Adrenal gland (tissue), 12 donors: Measurements from ENCODE around the gene RAB20. TPM values are rescaled to one million over a fixed set of nuclear protein-coding genes. Genes with fewer than 3 reads are reported as not detected.

Experiments
- DNase-seq, 7 donors: peaks; one replicate each; pipeline ENCODE4 v3.0.0-alpha.2; 2019 to 2020
- H3K27ac ChIP-seq, 5 donors: fragments of 200-600 bp; sonication (generic) in 4 of 5; 1 replicate in 3 of 5; 2 replicates in 2 of 5; pipeline versions ENCODE4 v1.5.1 to v1.8.0; 2016 to 2020; ENCODE audit warnings: mild to moderate bottlenecking in 1 of 5
- H3K27me3 ChIP-seq: fragments of 200-600 bp; 2 replicates; pipeline ENCODE4 v1.8.0; 2021
- H3K36me3 ChIP-seq, 2 donors: fragments of 200-600 bp; replicated peaks in 1 of 2; 1 replicate in 1 of 2; 2 replicates in 1 of 2; pipeline versions ENCODE4 v1.5.1 to v1.8.0; 2018 to 2022
- H3K4me1 ChIP-seq, 2 donors: fragments of 200-600 bp; replicated peaks in 1 of 2; 1 replicate in 1 of 2; 2 replicates in 1 of 2; pipeline versions ENCODE4 v1.5.1 to v1.8.0; 2018 to 2021
- H3K4me3 ChIP-seq, 4 donors: fragments of 200-600 bp; sonication (generic) in 3 of 4; one replicate each; pipeline ENCODE4 v1.5.1; 2016 to 2018
- H3K9me3 ChIP-seq, 3 donors: fragments of 200-600 bp; sonication (generic) in 1 of 3; replicated peaks in 1 of 3; 1 replicate in 2 of 3; 2 replicates in 1 of 3; pipeline versions ENCODE4 v1.5.1 to v1.8.0; 2016 to 2021
- POLR2A ChIP-seq, 2 donors: fragments of 450-650 bp; IDR thresholded peaks; one replicate each; pipeline ENCODE4 v1.6.1; 2017; ENCODE audit warnings: antibody characterized with exemption in 2 of 2, mild to moderate bottlenecking in 2 of 2, moderate library complexity in 1 of 2
- WGBS, 4 donors: extraction: QIAGEN DNeasy Blood & Tissue Kit in 2 of 4; methylation state at CpG; one replicate each; pipeline versions ENCODE4 v1.1.5 to v1.1.7; 2013 to 2017; 5-methylcytosine and 5-hydroxymethylcytosine counted together
- intact Hi-C, 2 donors: fragments of 100-400 bp; cut with DNase I; formaldehyde crosslinking; loops; one replicate each; pipeline versions ENCODE4 v1.14.1 to v1.15.0; 2022 to 2023
- polyA plus RNA-seq, 3 donors: library from polyadenylated mRNA; stranded (reverse); fragments of 200-250 nt in 2 of 3; fragments of 350-450 nt in 1 of 3; fragmentation: Illumina TruSeq in 1 of 3; extraction: RNeasy Lipid Tissue Mini Kit (QIAGEN cat#74804) in 1 of 3; gene quantifications; one replicate each; pipeline ENCODE4 v1.2.3, GENCODE V29; 2013 to 2014
- total RNA-seq, 9 donors: library from RNA; depleted of rRNA in 4 of 9; stranded (reverse); fragments of >200 nt in 4 of 9; fragments of 120-200 nt in 1 of 9; fragmentation: NEBNext Ultra II Directional in 1 of 9; extraction: Animal tissue kit (Norgen Biotek cat#: 25700) in 1 of 9; gene quantifications; one replicate each; pipeline versions ENCODE4 v1.1.0 to v1.2.4, GENCODE V29; 2013 to 2023
- TF ChIP-seq, protein P1 (sequence below), 6 experiments: fragments of 450-650 bp in 4 of 6; fragments of 200-600 bp in 2 of 6; sonication (generic) in 1 of 6; IDR thresholded peaks; 1 replicate in 5 of 6; 2 replicates in 1 of 6; pipeline versions ENCODE4 v1.5.1 to v1.8.0; 2016 to 2021; ENCODE audit warnings: antibody characterized with exemption in 6 of 6, mild to moderate bottlenecking in 2 of 6, moderate library complexity in 1 of 6
- donor health status: healthy with polysubstance abuse.
- donor health status: Bipolar disorder and iron deficiency.
- donor health status: DM: yes; HTN: yes; CAD: no.
- donor health status: DM: no; HTN: no; CAD: no.
- donor health status: DM: no; HTN: no; CAD: no.
- donor health status: DM: yes; HTN: yes; CAD: no.

RAB20 gene
- total and polyA plus RNA-seq, 12 donors = 15.0 to 259 (median 40.5) TPM

DNA sequence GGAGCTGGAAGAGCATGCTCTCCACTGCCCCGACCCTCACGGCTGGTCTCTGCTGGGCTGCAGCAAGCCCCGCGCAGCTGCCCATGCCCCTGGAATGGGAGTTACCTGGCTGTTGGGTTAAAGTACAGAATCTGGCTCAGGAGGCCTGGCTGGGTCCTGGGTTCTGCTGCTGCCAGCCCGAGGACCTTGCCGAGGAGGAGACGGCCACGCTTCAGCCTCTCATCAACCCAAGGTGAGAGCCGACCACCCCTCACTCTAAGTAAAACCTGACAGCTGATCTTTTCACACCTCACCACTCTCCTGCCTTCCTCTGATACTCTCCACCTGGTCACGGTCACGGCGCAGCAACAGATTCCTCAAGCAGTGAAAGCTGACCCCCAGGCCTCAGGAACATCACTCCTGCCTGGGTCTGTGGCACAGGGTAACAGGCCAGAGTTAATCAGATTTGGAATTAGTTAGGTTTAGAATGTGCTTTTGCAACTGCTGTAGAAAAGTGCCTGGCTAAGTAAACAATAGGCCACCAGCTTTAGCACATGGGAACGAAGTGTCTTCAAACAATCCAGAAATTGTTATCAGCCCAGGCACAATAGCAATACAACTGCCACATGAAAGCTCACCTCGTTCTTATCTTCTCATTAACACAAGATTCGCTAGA is 20.5 kb downstream of the RAB20 start:
- WGBS, 4 donors = 74 to 81% (median 78%) methylated on average over 15 of the region's 15 CpGs
- peak overlapping the region in 3 of 5 donors; percentile 13 to 80 (median 55) for H3K27ac ChIP-seq
- intact Hi-C loops = no loop called here

DNA sequence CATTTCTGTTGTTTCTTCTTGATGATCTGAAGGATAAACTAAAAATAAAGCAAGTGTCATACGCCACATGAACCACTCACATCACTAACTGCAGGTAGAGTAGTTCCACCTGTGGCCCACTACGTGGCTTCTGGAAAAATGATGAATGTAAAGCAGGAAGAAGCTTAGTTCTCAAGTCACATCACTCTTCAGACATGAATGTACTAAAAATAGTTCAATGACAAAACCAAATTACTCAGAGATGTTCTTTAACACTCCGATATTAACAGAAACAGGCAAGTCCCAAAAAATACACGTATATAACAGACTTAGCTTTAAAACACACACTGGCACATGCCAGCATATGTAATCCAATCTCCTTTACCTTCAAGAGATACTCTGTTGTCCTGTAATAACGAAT is 21.6 kb downstream of the RAB20 start:
- Histone ChIP-seq H3K9me3 (no peaks in the 10 kb centered on the region), H3K27me3 (no peaks in the 10 kb centered on the region), H3K36me3 (no peaks in the 10 kb centered on the region), H3K4me1 (peaks cover 20 to 64% of the 10 kb centered on the region in 2 donors), H3K27ac (peak overlapping the region in 3 of 5 donors; percentile 26 to 62 (median 44)), H3K4me3 (no peak overlapping the region)
- DNase-seq = no peak
- 45 to 60% (median 57%) methylated on average over 5 of the region's 5 CpGs for WGBS, 4 donors
- TF ChIP-seq, protein P1, sequence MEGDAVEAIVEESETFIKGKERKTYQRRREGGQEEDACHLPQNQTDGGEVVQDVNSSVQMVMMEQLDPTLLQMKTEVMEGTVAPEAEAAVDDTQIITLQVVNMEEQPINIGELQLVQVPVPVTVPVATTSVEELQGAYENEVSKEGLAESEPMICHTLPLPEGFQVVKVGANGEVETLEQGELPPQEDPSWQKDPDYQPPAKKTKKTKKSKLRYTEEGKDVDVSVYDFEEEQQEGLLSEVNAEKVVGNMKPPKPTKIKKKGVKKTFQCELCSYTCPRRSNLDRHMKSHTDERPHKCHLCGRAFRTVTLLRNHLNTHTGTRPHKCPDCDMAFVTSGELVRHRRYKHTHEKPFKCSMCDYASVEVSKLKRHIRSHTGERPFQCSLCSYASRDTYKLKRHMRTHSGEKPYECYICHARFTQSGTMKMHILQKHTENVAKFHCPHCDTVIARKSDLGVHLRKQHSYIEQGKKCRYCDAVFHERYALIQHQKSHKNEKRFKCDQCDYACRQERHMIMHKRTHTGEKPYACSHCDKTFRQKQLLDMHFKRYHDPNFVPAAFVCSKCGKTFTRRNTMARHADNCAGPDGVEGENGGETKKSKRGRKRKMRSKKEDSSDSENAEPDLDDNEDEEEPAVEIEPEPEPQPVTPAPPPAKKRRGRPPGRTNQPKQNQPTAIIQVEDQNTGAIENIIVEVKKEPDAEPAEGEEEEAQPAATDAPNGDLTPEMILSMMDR (IDR thresholded peaks at IDR 0.05) = no peak
- no peak for TF ChIP-seq POLR2A (IDR thresholded peaks at IDR 0.05)
- intact Hi-C loops = no loop called here

More for the DNA sequence above, 20.5 kb downstream of the RAB20 start:
- DNase-seq = no peak
- no peaks in the 10 kb centered on the region for H3K9me3 ChIP-seq
- H3K4me1 ChIP-seq = peaks cover 17 to 62% of the 10 kb centered on the region in 2 donors
- no peak for TF ChIP-seq POLR2A (IDR thresholded peaks at IDR 0.05)
- TF ChIP-seq, protein P1 (IDR thresholded peaks at IDR 0.05) = no peak
- no peak overlapping the region for H3K4me3 ChIP-seq
- no peaks in the 10 kb centered on the region for H3K36me3 ChIP-seq
- no peaks in the 10 kb centered on the region for H3K27me3 ChIP-seq

DNA sequence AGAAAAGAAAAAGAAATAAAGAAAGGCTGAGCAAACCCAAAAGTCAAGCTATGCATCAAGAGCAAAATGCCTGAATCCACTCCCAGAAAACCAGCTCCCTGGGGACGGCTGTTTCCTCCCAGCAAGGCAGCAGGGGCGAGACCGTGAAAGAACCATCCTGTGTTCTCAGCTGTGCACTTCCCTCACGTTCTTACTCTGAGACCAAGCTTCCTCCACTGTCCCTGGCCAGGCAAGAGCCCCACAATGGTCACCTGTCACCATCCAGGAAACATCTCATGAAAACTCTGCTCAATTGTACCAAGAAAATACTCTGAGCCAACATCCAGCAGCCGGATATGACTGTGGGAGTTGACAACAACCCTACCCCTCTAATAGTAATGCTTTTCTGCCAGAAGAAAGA is 22.9 kb downstream of the RAB20 start:
- Histone ChIP-seq H3K36me3 (no peaks in the 10 kb centered on the region), H3K27me3 (no peaks in the 10 kb centered on the region), H3K4me1 (peaks cover 20 to 64% of the 10 kb centered on the region in 2 donors), H3K4me3 (no peak overlapping the region), H3K9me3 (no peaks in the 10 kb centered on the region), H3K27ac (peak overlapping the region in 4 of 5 donors; percentile 31 to 68 (median 60))
- intact Hi-C loops = no loop called here
- DNase-seq = peak in 2 of 7 donors; percentile 58 to 63
- TF ChIP-seq POLR2A (IDR thresholded peaks at IDR 0.05) = no peak
- TF ChIP-seq, protein P1 (IDR thresholded peaks at IDR 0.05) = no peak
- WGBS, 4 donors = 22 to 55% (median 38%) methylated on average over 5 of the region's 5 CpGs

DNA sequence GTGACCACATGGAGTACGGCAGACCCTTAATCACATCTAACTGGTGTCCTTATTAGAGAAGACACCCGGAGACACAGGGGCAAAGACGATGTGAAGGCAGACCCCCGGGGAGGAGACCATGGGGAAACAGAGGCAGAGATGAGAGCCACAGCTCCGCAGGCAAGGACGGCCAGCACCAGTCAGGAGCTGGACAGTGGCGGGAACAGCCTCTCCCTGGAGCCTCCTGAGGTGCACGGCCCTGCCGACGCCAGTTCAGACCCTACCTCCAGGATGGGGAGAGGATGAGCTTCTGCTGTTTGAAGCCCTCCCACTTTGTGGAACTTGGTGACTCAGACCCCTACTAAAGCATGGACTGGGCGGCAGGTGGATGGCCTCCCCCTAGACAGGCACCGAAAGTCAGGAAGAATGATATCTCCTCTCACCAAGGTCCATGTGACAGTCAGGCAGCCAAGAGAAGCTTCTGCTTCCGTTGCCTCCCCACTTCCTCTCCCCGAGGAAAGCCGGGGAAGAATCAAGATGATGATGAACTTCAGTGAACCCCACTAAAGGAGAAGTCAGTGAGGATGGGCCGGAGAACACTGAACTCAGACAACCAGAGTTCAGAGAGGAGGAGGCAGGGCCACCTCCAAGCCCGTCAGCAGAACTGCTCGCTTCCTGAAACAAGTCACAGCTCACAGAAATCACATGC is 25.4 kb downstream of the RAB20 start:
- DNase-seq = peak; percentile 53 to 81 (median 70)
- Histone ChIP-seq H3K27me3 (no peaks in the 10 kb centered on the region), H3K4me1 (peaks cover 20 to 53% of the 10 kb centered on the region in 2 donors), H3K4me3 (no peak overlapping the region), H3K9me3 (no peaks in the 10 kb centered on the region), H3K36me3 (no peaks in the 10 kb centered on the region), H3K27ac (peak overlapping the region; percentile 26 to 83 (median 51))
- TF ChIP-seq, protein P1 (IDR thresholded peaks at IDR 0.05) = no peak
- intact Hi-C loops = no loop called here
- 54 to 63% (median 61%) methylated on average over 15 to 18 of the region's 18 CpGs for WGBS, 4 donors
